HepG2 (cell line): ENCODE measurements around the gene SLAMF6. TPM values are rescaled to one million over a fixed set of nuclear protein-coding genes. Genes with fewer than 3 reads are reported as not detected.

ENCODE experiments used
- ASH2L ChIP-seq: fragments of 300-600, 200-600 bp; sonication (generic); IDR thresholded peaks from 2 replicates; pipeline ENCODE4 v1.7.0; 2017; ENCODE audit warnings: low read depth, mild to moderate bottlenecking, moderate library complexity, mixed read lengths, low read length; ENCODE audit not compliant: insufficient read length
- CCAR2 ChIP-seq: fragments of 200-400 bp; formaldehyde crosslinking; optimal IDR thresholded peaks from 2 replicates; pipeline ENCODE3; 2018; ENCODE audit warnings: low read depth, mild to moderate bottlenecking, low read length, moderate library complexity
- HDAC2 ChIP-seq: sonication (generic); formaldehyde crosslinking; IDR thresholded peaks from 2 replicates; pipeline ENCODE4 v1.4.0; 2020; ENCODE audit warnings: missing genetic modification reagents
- HOXA3 ChIP-seq: sonication (generic); formaldehyde crosslinking; IDR thresholded peaks from 2 replicates; pipeline ENCODE4 v1.5.0; 2020; ENCODE audit warnings: missing genetic modification reagents
- MIER3 ChIP-seq: IDR thresholded peaks from 2 replicates; pipeline ENCODE4 v1.6.1; 2016; ENCODE audit warnings: missing compliant biosample characterization, borderline replicate concordance
- MTF1 ChIP-seq: sonication (generic); formaldehyde crosslinking; IDR thresholded peaks from 2 replicates; pipeline ENCODE4 v1.5.0; 2020; ENCODE audit warnings: missing genetic modification reagents
- REL ChIP-seq: sonication (generic); formaldehyde crosslinking; conservative IDR thresholded peaks from 2 replicates; pipeline ENCODE4 v1.8.0; 2022; ENCODE audit warnings: mild to moderate bottlenecking, missing genetic modification reagents, moderate library complexity
- SMAD1 ChIP-seq: sonication (generic); formaldehyde crosslinking; IDR thresholded peaks from 2 replicates; pipeline ENCODE4 v1.4.0; 2020; ENCODE audit warnings: missing genetic modification reagents, low read depth, mild to moderate bottlenecking, borderline replicate concordance
- SOX13 ChIP-seq, 3 experiments: fragments of 450-650 bp in 1 of 3; sonication (generic) in 1 of 3; formaldehyde crosslinking in 1 of 3; IDR thresholded peaks in 2 of 3; conservative IDR thresholded peaks in 1 of 3; 2 replicates each; pipeline versions ENCODE4 v1.5.0 to v1.6.1; 2016 to 2020; ENCODE audit warnings: antibody characterized with exemption in 1 of 3, mild to moderate bottlenecking in 1 of 3, missing compliant biosample characterization in 1 of 3, missing genetic modification reagents in 1 of 3, moderate library complexity in 1 of 3
- TERF1 ChIP-seq: sonication (generic); formaldehyde crosslinking; IDR thresholded peaks from 2 replicates; pipeline ENCODE4 v1.8.0; 2022; ENCODE audit warnings: mild to moderate bottlenecking, missing genetic modification reagents, moderate library complexity
- TP53 ChIP-seq: sonication (generic); formaldehyde crosslinking; conservative IDR thresholded peaks from 2 replicates; pipeline ENCODE4 v1.4.0; 2020; ENCODE audit warnings: missing genetic modification reagents
- ZBTB21 ChIP-seq: sonication (generic); formaldehyde crosslinking; IDR thresholded peaks from 2 replicates; pipeline ENCODE4 v1.4.0; 2020; ENCODE audit warnings: missing genetic modification reagents
- ZNF160 ChIP-seq: sonication (generic); formaldehyde crosslinking; IDR thresholded peaks from 2 replicates; pipeline ENCODE4 v1.8.0; 2022; ENCODE audit warnings: mild to moderate bottlenecking, inconsistent platforms, missing genetic modification reagents
- ZNF232 ChIP-seq: sonication (generic); formaldehyde crosslinking; IDR thresholded peaks from 2 replicates; pipeline ENCODE4 v1.4.0; 2020; ENCODE audit warnings: missing genetic modification reagents, borderline replicate concordance
- ZNF260 ChIP-seq: sonication (generic); formaldehyde crosslinking; IDR thresholded peaks from 2 replicates; pipeline ENCODE4 v1.4.0; 2020; ENCODE audit warnings: missing genetic modification reagents, low read depth, mild to moderate bottlenecking, borderline replicate concordance
- ZNF329 ChIP-seq: sonication (generic); formaldehyde crosslinking; IDR thresholded peaks from 2 replicates; pipeline ENCODE4 v1.9.0; 2021; ENCODE audit warnings: low read depth, mild to moderate bottlenecking, missing genetic modification reagents
- ZNF44 ChIP-seq: sonication (generic); formaldehyde crosslinking; IDR thresholded peaks from 2 replicates; pipeline ENCODE4 v1.5.1; 2020; ENCODE audit warnings: mild to moderate bottlenecking, missing genetic modification reagents
- ZNF615 ChIP-seq: sonication (generic); formaldehyde crosslinking; IDR thresholded peaks from 2 replicates; pipeline ENCODE4 v1.5.0; 2020; ENCODE audit warnings: mild to moderate bottlenecking, missing genetic modification reagents, borderline replicate concordance
- ZNF775 ChIP-seq: sonication (generic); formaldehyde crosslinking; IDR thresholded peaks from 2 replicates; pipeline ENCODE4 v1.4.0; 2020; ENCODE audit warnings: missing genetic modification reagents, mild to moderate bottlenecking, moderate library complexity, borderline replicate concordance
- ZSCAN21 ChIP-seq: sonication (generic); formaldehyde crosslinking; IDR thresholded peaks from 2 replicates; pipeline ENCODE4 v1.8.0; 2022; ENCODE audit warnings: mild to moderate bottlenecking, missing genetic modification reagents, moderate library complexity, borderline replicate concordance
- polyA plus RNA-seq, 8 experiments: library from polyadenylated mRNA; depleted of rRNA in 3 of 8; stranded (reverse) in 7 of 8; unstranded in 1 of 8; fragments of >200 nt; fragmentation: Illumina TruSeq in 4 of 8; extraction: Trizol in 4 of 8; gene quantifications; 2 replicates each; pipeline versions ENCODE4 v1.2.1 to v1.2.3, GENCODE V29; 2011 to 2016; ENCODE audit warnings: low read depth in 4 of 8, missing spikeins in 1 of 8, mixed read lengths in 1 of 8; ENCODE audit not compliant: insufficient read depth in 1 of 8
- total RNA-seq, 5 experiments: library from RNA; depleted of rRNA; stranded (reverse); fragments of >200 nt; fragmentation: Illumina TruSeq; extraction: Trizol; gene quantifications; 2 replicates each; pipeline ENCODE4 v1.2.3, GENCODE V29; 2016; ENCODE audit warnings: low read depth in 1 of 5
- TF ChIP-seq, protein P1 (sequence below): sonication (generic); formaldehyde crosslinking; IDR thresholded peaks from 2 replicates; pipeline ENCODE4 v1.4.0; 2020; ENCODE audit warnings: missing genetic modification reagents
- TF ChIP-seq, protein P2 (sequence below): sonication (generic); formaldehyde crosslinking; IDR thresholded peaks from 2 replicates; pipeline ENCODE4 v1.5.0; 2020; ENCODE audit warnings: missing genetic modification reagents

SLAMF6 gene
- total and polyA plus RNA-seq, 2 of the 13 experiments (the other 11 are each of a cell fraction or from before 2014, with no cell fraction given) = not detected

- no peak for TF ChIP-seq SOX13 (IDR thresholded peaks at IDR 0.05)
- TF ChIP-seq SOX13 (CRISPR knock-in tag; conservative IDR thresholded peaks at IDR 0.05 in 1 of 2, IDR thresholded peaks at IDR 0.05 in 1 of 2) = peak in 1 of 2 experiments; percentile 27; a peak in 1 of 4 replicates
- TF ChIP-seq ZNF44 = no peak
- no peak for TF ChIP-seq HDAC2 (CRISPR knock-in tag)
- no peak for TF ChIP-seq SMAD1 (CRISPR knock-in tag)
- no peak for TF ChIP-seq ZNF260 (CRISPR knock-in tag)
- TF ChIP-seq CCAR2 = no peak
- TF ChIP-seq, protein P1, sequence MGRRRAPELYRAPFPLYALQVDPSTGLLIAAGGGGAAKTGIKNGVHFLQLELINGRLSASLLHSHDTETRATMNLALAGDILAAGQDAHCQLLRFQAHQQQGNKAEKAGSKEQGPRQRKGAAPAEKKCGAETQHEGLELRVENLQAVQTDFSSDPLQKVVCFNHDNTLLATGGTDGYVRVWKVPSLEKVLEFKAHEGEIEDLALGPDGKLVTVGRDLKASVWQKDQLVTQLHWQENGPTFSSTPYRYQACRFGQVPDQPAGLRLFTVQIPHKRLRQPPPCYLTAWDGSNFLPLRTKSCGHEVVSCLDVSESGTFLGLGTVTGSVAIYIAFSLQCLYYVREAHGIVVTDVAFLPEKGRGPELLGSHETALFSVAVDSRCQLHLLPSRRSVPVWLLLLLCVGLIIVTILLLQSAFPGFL (CRISPR knock-in tag) = no peak
- TF ChIP-seq, protein P2, sequence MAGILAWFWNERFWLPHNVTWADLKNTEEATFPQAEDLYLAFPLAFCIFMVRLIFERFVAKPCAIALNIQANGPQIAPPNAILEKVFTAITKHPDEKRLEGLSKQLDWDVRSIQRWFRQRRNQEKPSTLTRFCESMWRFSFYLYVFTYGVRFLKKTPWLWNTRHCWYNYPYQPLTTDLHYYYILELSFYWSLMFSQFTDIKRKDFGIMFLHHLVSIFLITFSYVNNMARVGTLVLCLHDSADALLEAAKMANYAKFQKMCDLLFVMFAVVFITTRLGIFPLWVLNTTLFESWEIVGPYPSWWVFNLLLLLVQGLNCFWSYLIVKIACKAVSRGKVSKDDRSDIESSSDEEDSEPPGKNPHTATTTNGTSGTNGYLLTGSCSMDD (CRISPR knock-in tag) = no peak
- no peak for TF ChIP-seq ZNF232 (CRISPR knock-in tag)
- no peak for TF ChIP-seq ZNF775
- TF ChIP-seq MTF1 (CRISPR knock-in tag) = no peak
- TF ChIP-seq ZNF160 (CRISPR knock-in tag) = no peak
- TF ChIP-seq ASH2L = no peak
- TF ChIP-seq ZNF615 = no peak
- TF ChIP-seq ZSCAN21 = no peak
- TF ChIP-seq ZNF329 (CRISPR knock-in tag) = no peak
- 0 out of 2 replicates have a peak, but pooled peaks have one; percentile 36 for TF ChIP-seq TP53
- TF ChIP-seq TERF1 (CRISPR knock-in tag) = no peak
- no peak for TF ChIP-seq MIER3 (CRISPR knock-in tag)
- no peak for TF ChIP-seq REL (CRISPR knock-in tag)
- no peak for TF ChIP-seq HOXA3 (CRISPR knock-in tag)
- TF ChIP-seq ZBTB21 (CRISPR knock-in tag) = no peak
These were observed 16.1 kb upstream of the SLAMF6 start (continued) for GRCh38 chr1:160538985-160539651.
